ENCODE data around the gene LACRT.

The LACRT gene

GRCh38 chr12:54601841-54602240 lies 32.9 kb downstream of the LACRT start:
- peak; percentile 44 for DNase-seq (ENCODE audit: low spot score)

GRCh38 chr12:54598970-54599369 lies 35.7 kb downstream of the LACRT start:
- DNase-seq (ENCODE audit: low spot score) = no peak

GRCh38 chr12:54596526-54596946 lies 38.2 kb downstream of the LACRT start:
- DNase-seq (ENCODE audit: low spot score) = peak; percentile 87

GRCh38 chr12:54595471-54595870 lies 39.2 kb downstream of the LACRT start:
- no peak for DNase-seq (ENCODE audit: low spot score)

GRCh38 chr12:54593725-54594124 lies 41.0 kb downstream of the LACRT start:
- DNase-seq (ENCODE audit: low spot score) = no peak

- no peak for DNase-seq (ENCODE audit: low spot score)
These were observed 41.6 kb downstream of the LACRT start for GRCh38 chr12:54593135-54593534.

GRCh38 chr12:54592316-54592715 lies 42.4 kb downstream of the LACRT start:
- DNase-seq (ENCODE audit: low spot score) = no peak

- DNase-seq (ENCODE audit: low spot score) = no peak
These were observed 43.6 kb downstream of the LACRT start for GRCh38 chr12:54590978-54591591.

GRCh38 chr12:54589964-54590363 lies 44.7 kb downstream of the LACRT start:
- no peak for DNase-seq (ENCODE audit: low spot score)

GRCh38 chr12:54588890-54589267 lies 45.8 kb downstream of the LACRT start:
- DNase-seq (ENCODE audit: low spot score) = no peak

- peak; percentile 87 for DNase-seq (ENCODE audit: low spot score)
These were observed 46.4 kb downstream of the LACRT start, which contains the start of gene PPP1R1A for GRCh38 chr12:54588110-54588889. TSS of gene PPP1R1A (minus strand) at chr12:54588659. CDS start at chr12:54588488, 171 bp downstream.

- no peak for DNase-seq (ENCODE audit: low spot score)
These were observed 47.3 kb downstream of the LACRT start for GRCh38 chr12:54587315-54587873.

- no peak for DNase-seq (ENCODE audit: low spot score)
These were observed 48.1 kb downstream of the LACRT start for GRCh38 chr12:54586620-54587019.

- no peak for DNase-seq (ENCODE audit: low spot score)
These were observed 49.5 kb downstream of the LACRT start for GRCh38 chr12:54585243-54585642.

- DNase-seq (ENCODE audit: low spot score) = no peak
These were observed 50.6 kb downstream of the LACRT start for GRCh38 chr12:54584128-54584527.

- no peak for DNase-seq (ENCODE audit: low spot score)
These were observed 51.0 kb downstream of the LACRT start for GRCh38 chr12:54583726-54584125.

- DNase-seq (ENCODE audit: low spot score) = no peak
These were observed 53.3 kb downstream of the LACRT start for GRCh38 chr12:54581412-54581811.

Measured in ecto neural progenitor cell (in vitro differentiated cells).